SJSA1 (cell line): Measurements from ENCODE around the gene RASGRP1. TPM values are rescaled to one million over a fixed set of nuclear protein-coding genes. Genes with fewer than 3 reads are reported as not detected.
"Not testable (repeated sequence)": the region's sequence is repeated elsewhere in the genome, so short reads cannot be mapped to it uniquely, and the experiment has no call there.

Experiments
- DNase-seq, 2 experiments: peaks; one replicate each; pipeline ENCODE4 v3.0.0-alpha.2; 2015 to 2020; ENCODE audit warnings: low spot score in 2 of 2, low read depth in 1 of 2
- H3K27ac ChIP-seq: fragments of 250-450 bp; sonication (Bioruptor Pico); 2 replicates; pipeline ENCODE4 v1.5.1; 2020; ENCODE audit warnings: mild to moderate bottlenecking, moderate library complexity
- H3K27me3 ChIP-seq: fragments of 250-450 bp; sonication (Bioruptor Pico); replicated peaks from 2 replicates; pipeline ENCODE4 v1.5.1; 2020; ENCODE audit warnings: mild to moderate bottlenecking, moderate library complexity
- H3K36me3 ChIP-seq: fragments of 250-450 bp; sonication (Bioruptor Pico); 2 replicates; pipeline ENCODE4 v1.5.1; 2020; ENCODE audit warnings: mild to moderate bottlenecking
- H3K4me1 ChIP-seq: fragments of 250-450 bp; sonication (Bioruptor Pico); replicated peaks from 2 replicates; pipeline ENCODE4 v1.6.1; 2021; ENCODE audit warnings: mild to moderate bottlenecking
- H3K4me3 ChIP-seq: fragments of 250-450 bp; sonication (Bioruptor Pico); 2 replicates; pipeline ENCODE4 v1.5.1; 2020; ENCODE audit warnings: mild to moderate bottlenecking
- H3K9me3 ChIP-seq: fragments of 250-450 bp; sonication (Bioruptor Pico); replicated peaks from 2 replicates; pipeline ENCODE4 v1.5.1; 2020; ENCODE audit warnings: mild to moderate bottlenecking
- total RNA-seq: library from RNA; depleted of rRNA; stranded (reverse); fragments of >200 nt; shearing (Covaris generic); gene quantifications from 2 replicates; pipeline ENCODE4 v1.2.3, GENCODE V29; 2014

Gene RASGRP1
- total RNA-seq, 1 experiment from 2014 or later, result not detected

GRCh38 chr15:38593524-38593923 is 28.9 kb upstream of the RASGRP1 start:
- no peaks in the 10 kb centered on the region for H3K36me3 ChIP-seq
- H3K27ac ChIP-seq, result no peak overlapping the region
- H3K9me3 ChIP-seq, result no peaks in the 10 kb centered on the region
- H3K4me3 ChIP-seq, result no peak overlapping the region
- DNase-seq, result no peak
- no peaks in the 10 kb centered on the region for H3K4me1 ChIP-seq
- 0 out of 2 replicates have a peak, but pooled peaks cover 2% of the 10 kb centered on the region for H3K27me3 ChIP-seq

- Histone ChIP-seq H3K9me3 (no peaks in the 10 kb centered on the region), H3K4me3 (no peak overlapping the region)
- DNase-seq, result no peak
Measured at GRCh38 chr15:38589502-38589901, 24.9 kb upstream of the RASGRP1 start.

GRCh38 chr15:38588672-38589071 is 24.1 kb upstream of the RASGRP1 start:
- Histone ChIP-seq H3K27ac (no peak overlapping the region), H3K27me3 (no peaks in the 10 kb centered on the region), H3K36me3 (no peaks in the 10 kb centered on the region), H3K4me3 (no peak overlapping the region), H3K4me1 (no peaks in the 10 kb centered on the region), H3K9me3 (no peaks in the 10 kb centered on the region)
- no peak for DNase-seq

More at GRCh38 chr15:38589502-38589901, 24.9 kb upstream of the RASGRP1 start:
- Histone ChIP-seq H3K27me3 (no peaks in the 10 kb centered on the region), H3K27ac (no peak overlapping the region), H3K36me3 (no peaks in the 10 kb centered on the region), H3K4me1 (no peaks in the 10 kb centered on the region)

- H3K9me3 ChIP-seq, result no peaks in the 10 kb centered on the region
- H3K36me3 ChIP-seq, result no peaks in the 10 kb centered on the region
- no peak for DNase-seq
- no peaks in the 10 kb centered on the region for H3K27me3 ChIP-seq
- no peak overlapping the region for H3K27ac ChIP-seq
- no peaks in the 10 kb centered on the region for H3K4me1 ChIP-seq
- no peak overlapping the region for H3K4me3 ChIP-seq
Measured at GRCh38 chr15:38587214-38587613, 22.6 kb upstream of the RASGRP1 start.

- not testable (repeated sequence) for H3K4me1 ChIP-seq, H3K27ac ChIP-seq, H3K36me3 ChIP-seq, H3K4me3 ChIP-seq, DNase-seq, H3K27me3 ChIP-seq, H3K9me3 ChIP-seq
Measured at GRCh38 chr15:38586005-38586404, 21.4 kb upstream of the RASGRP1 start.

- Histone ChIP-seq H3K9me3 (no peaks in the 10 kb centered on the region), H3K27ac (no peak overlapping the region), H3K4me3 (no peak overlapping the region), H3K4me1 (no peaks in the 10 kb centered on the region), H3K27me3 (no peaks in the 10 kb centered on the region; the same call in 1 of the 2 replicates), H3K36me3 (no peaks in the 10 kb centered on the region)
- no peak for DNase-seq
Measured at GRCh38 chr15:38578626-38579025, 14.0 kb upstream of the RASGRP1 start.

- H3K4me3 ChIP-seq, result no peak overlapping the region
- H3K27me3 ChIP-seq, result no peaks in the 10 kb centered on the region; the same call in 1 of the 2 replicates
- H3K4me1 ChIP-seq, result no peaks in the 10 kb centered on the region
- H3K9me3 ChIP-seq, result no peaks in the 10 kb centered on the region
- DNase-seq, result no peak
- H3K36me3 ChIP-seq, result no peaks in the 10 kb centered on the region
- H3K27ac ChIP-seq, result no peak overlapping the region
Measured at GRCh38 chr15:38577424-38577987, 12.9 kb upstream of the RASGRP1 start.

GRCh38 chr15:38576837-38577236 is 12.2 kb upstream of the RASGRP1 start:
- H3K4me1 ChIP-seq, result no peaks in the 10 kb centered on the region
- no peak overlapping the region for H3K4me3 ChIP-seq
- H3K27me3 ChIP-seq, result no peaks in the 10 kb centered on the region; the same call in 1 of the 2 replicates
- no peak overlapping the region for H3K27ac ChIP-seq
- no peaks in the 10 kb centered on the region for H3K36me3 ChIP-seq
- H3K9me3 ChIP-seq, result no peaks in the 10 kb centered on the region
- no peak for DNase-seq

GRCh38 chr15:38576261-38576660 is 11.6 kb upstream of the RASGRP1 start:
- Histone ChIP-seq H3K36me3 (no peaks in the 10 kb centered on the region), H3K4me3 (no peak overlapping the region), H3K4me1 (no peaks in the 10 kb centered on the region), H3K27ac (no peak overlapping the region), H3K27me3 (no peaks in the 10 kb centered on the region; the same call in 1 of the 2 replicates), H3K9me3 (no peaks in the 10 kb centered on the region)
- no peak for DNase-seq

GRCh38 chr15:38565287-38565670 is 665 bp upstream of the RASGRP1 start:
- Histone ChIP-seq H3K4me3 (no peak overlapping the region), H3K36me3 (no peaks in the 10 kb centered on the region), H3K27ac (no peak overlapping the region), H3K9me3 (no peaks in the 10 kb centered on the region; the same call in 1 of the 2 replicates), H3K27me3 (peaks cover 31% of the 10 kb centered on the region), H3K4me1 (peaks cover 12% of the 10 kb centered on the region)
- no peak for DNase-seq

- no peaks in the 10 kb centered on the region for H3K36me3 ChIP-seq
- H3K4me1 ChIP-seq, result peaks cover 12% of the 10 kb centered on the region
- peak overlapping the region; percentile 43 for H3K4me3 ChIP-seq
- H3K27ac ChIP-seq, result no peak overlapping the region
- H3K9me3 ChIP-seq, result no peaks in the 10 kb centered on the region; the same call in 1 of the 2 replicates
- H3K27me3 ChIP-seq, result peaks cover 31% of the 10 kb centered on the region
- peak; percentile 48 to 54 for DNase-seq
Measured at GRCh38 chr15:38563723-38564519, 693 bp downstream of the RASGRP1 start.

GRCh38 chr15:38562278-38562677 is 2.3 kb downstream of the RASGRP1 start:
- Histone ChIP-seq H3K27ac (no peak overlapping the region), H3K4me3 (no peak overlapping the region), H3K36me3 (no peaks in the 10 kb centered on the region), H3K27me3 (peaks cover 34% of the 10 kb centered on the region), H3K4me1 (peaks cover 12% of the 10 kb centered on the region), H3K9me3 (no peaks in the 10 kb centered on the region; the same call in 1 of the 2 replicates)
- no peak for DNase-seq

- Histone ChIP-seq H3K27ac (no peak overlapping the region), H3K4me1 (peaks cover 12% of the 10 kb centered on the region), H3K9me3 (no peaks in the 10 kb centered on the region; the same call in 1 of the 2 replicates), H3K36me3 (no peaks in the 10 kb centered on the region), H3K27me3 (peaks cover 17% of the 10 kb centered on the region), H3K4me3 (no peak overlapping the region)
- no peak for DNase-seq
Measured at GRCh38 chr15:38560456-38560926, 4.1 kb downstream of the RASGRP1 start.

- H3K27ac ChIP-seq, result no peak overlapping the region
- H3K4me3 ChIP-seq, result no peak overlapping the region
- peaks cover 12% of the 10 kb centered on the region for H3K27me3 ChIP-seq
- no peaks in the 10 kb centered on the region for H3K36me3 ChIP-seq
- no peaks in the 10 kb centered on the region; the same call in 1 of the 2 replicates for H3K9me3 ChIP-seq
- no peak for DNase-seq
- H3K4me1 ChIP-seq, result peaks cover 10% of the 10 kb centered on the region
Measured at GRCh38 chr15:38559636-38560307, 4.8 kb downstream of the RASGRP1 start.
